AG04450 (cell line): Measurements from ENCODE around the gene PKP1. TPM values are rescaled to one million over a fixed set of nuclear protein-coding genes. Genes with fewer than 3 reads are reported as not detected.

Source experiments
- CTCF ChIA-PET: fragments of 300-600, 350-600 bp; formaldehyde crosslinking; extraction: SDS; loops from one replicate; lab custom pipeline; 2022; ENCODE audit warnings: antibody characterized with exemption, inconsistent platforms; lab: Charles Lee
- POLR2A ChIA-PET: fragments of 350-600 bp; formaldehyde crosslinking; extraction: SDS; loops from one replicate; lab custom pipeline; 2021; ENCODE audit warnings: antibody characterized with exemption, inconsistent platforms; lab: Yijun Ruan, JAX
- DNase-seq: peaks from one replicate; pipeline ENCODE4 v3.0.0-alpha.2; 2011; ENCODE audit warnings: low read depth, low spot score
- H3K27ac ChIP-seq: one replicate; pipeline ENCODE4 v1.5.1; 2012; ENCODE audit warnings: low read depth, low read length, control low read depth
- H3K27me3 ChIP-seq: one replicate; pipeline ENCODE4 v1.6.0; 2012; ENCODE audit warnings: low read length; ENCODE audit not compliant: control insufficient read depth, insufficient read depth
- H3K4me3 ChIP-seq: 2 replicates; pipeline ENCODE4 v1.5.1; 2011; ENCODE audit warnings: mild to moderate bottlenecking, low read depth, low read length, control low read depth
- H3K9me3 ChIP-seq: 2 replicates; pipeline ENCODE4 v1.5.1; 2012; ENCODE audit warnings: low read length; ENCODE audit not compliant: control insufficient read depth, insufficient read depth
- polyA plus RNA-seq: library from polyadenylated mRNA; depleted of rRNA; stranded (reverse); fragments of >200 nt; gene quantifications from 2 replicates; pipeline ENCODE4 v1.2.3, GENCODE V29; 2011
- TF ChIP-seq, protein P1 (sequence below): IDR thresholded peaks from 2 replicates; pipeline ENCODE4 v1.5.1; 2011; ENCODE audit warnings: low read depth, low read length, control low read depth, inconsistent platforms

The PKP1 gene
- polyA plus RNA-seq, 1 experiment: 0.04 TPM

DNA sequence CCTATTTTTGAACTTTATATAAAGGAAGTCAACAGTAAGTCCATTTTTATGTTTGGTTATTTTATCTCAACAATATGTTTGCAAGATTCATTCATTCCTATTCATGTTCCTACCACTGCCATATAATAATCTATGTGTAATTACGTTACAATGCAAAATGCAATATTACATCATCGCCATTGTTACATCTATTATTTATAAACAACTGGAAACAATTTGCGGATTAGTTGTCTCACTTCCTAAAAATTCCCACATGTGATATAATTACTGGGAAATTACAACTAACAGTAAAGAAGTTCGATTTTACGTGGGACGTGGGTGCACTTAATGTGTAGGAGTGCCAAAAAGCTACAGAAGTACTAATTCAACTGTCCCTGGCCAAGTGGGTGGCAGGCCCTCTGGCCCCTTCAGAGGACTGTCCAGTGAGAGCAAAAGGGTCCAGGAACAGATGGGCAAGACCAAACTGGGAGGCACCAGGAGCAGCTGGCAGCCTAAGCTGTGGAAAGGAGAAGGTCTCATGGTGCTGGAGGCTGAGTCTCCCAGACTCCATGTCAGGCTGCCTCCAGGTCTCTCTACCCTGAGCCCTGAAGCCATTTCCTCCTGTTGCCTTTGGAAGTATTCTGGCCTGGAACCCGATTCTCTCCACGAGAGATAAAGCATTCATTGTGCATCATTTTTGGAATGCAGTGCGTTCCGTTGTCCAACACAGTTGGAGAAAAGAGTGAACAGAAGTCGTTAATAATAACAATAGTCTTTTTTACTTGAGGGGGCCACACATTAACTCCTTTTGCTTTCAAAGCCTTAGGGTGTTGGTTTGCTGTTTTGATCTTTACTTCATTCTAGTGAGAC lies 51.2 kb downstream of the PKP1 start:
- no peaks in the 10 kb centered on the region for H3K9me3 ChIP-seq
- no peak overlapping the region for H3K27ac ChIP-seq
- ChIA-PET POLR2A (no interaction called here), CTCF (no interaction called here)
- DNase-seq: no peak
- no peak overlapping the region for H3K4me3 ChIP-seq
- TF ChIP-seq, protein P1, sequence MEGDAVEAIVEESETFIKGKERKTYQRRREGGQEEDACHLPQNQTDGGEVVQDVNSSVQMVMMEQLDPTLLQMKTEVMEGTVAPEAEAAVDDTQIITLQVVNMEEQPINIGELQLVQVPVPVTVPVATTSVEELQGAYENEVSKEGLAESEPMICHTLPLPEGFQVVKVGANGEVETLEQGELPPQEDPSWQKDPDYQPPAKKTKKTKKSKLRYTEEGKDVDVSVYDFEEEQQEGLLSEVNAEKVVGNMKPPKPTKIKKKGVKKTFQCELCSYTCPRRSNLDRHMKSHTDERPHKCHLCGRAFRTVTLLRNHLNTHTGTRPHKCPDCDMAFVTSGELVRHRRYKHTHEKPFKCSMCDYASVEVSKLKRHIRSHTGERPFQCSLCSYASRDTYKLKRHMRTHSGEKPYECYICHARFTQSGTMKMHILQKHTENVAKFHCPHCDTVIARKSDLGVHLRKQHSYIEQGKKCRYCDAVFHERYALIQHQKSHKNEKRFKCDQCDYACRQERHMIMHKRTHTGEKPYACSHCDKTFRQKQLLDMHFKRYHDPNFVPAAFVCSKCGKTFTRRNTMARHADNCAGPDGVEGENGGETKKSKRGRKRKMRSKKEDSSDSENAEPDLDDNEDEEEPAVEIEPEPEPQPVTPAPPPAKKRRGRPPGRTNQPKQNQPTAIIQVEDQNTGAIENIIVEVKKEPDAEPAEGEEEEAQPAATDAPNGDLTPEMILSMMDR: no peak
- H3K27me3 ChIP-seq: peaks cover 23% of the 10 kb centered on the region

DNA sequence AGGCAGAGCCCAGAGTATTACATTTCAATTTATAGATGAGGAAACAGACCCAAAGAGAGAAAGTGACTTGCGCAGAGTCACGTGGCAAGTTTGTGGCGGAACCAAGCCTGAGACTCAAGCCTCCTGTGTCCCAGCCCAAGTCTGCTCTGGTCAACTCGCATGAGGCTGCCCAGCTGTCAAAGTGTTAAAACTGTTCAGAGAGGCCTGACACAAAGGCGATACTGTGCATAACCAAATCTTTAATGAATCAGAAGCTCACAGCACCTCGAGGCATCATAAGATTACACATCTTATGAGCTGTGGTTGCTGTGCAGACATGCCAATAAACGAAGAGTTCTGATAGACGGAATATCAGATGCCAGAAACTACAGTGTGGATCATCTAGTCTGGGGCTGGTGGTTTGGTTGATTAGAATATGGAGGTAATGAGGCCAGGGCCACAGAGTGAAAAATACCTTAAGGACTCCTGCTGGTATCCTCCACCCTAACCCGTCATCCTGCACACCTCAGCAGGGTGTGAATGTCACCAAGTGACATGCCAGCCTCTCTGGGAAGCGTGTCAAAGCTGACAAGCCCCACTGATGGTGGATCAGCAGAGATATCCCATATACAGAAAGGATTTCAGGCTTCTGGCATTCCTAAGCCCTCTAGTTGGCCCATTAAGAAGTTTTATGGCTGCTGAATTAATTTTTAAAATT lies 52.0 kb downstream of the PKP1 start:
- H3K9me3 ChIP-seq: no peaks in the 10 kb centered on the region
- TF ChIP-seq, protein P1: no peak
- POLR2A ChIA-PET: no interaction called here
- no peak for DNase-seq
- CTCF ChIA-PET: no interaction called here
- no peak overlapping the region for H3K27ac ChIP-seq
- H3K4me3 ChIP-seq: no peak overlapping the region
- H3K27me3 ChIP-seq: peaks cover 23% of the 10 kb centered on the region

DNA sequence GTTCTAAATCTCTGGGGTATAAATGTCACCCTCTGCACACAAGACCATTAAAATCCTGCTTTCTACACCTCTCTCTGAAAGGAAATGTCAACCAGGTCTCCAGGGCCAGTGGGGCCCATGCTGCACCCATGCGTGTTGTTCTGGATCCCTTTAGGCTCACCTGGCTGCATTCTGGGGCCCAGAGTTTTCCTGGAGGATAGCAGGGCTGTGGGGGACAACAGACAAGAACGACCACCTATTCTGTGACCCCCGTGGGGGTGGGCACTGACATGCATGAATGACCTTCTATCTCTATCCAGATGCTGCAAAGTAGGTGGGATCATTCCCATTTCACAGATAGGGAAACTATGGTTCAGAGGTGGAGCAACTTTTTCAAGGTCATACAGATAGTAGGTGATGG lies 52.6 kb downstream of the PKP1 start:
- TF ChIP-seq, protein P1: no peak
- ChIA-PET CTCF (no interaction called here), POLR2A (no interaction called here)
- peaks cover 21% of the 10 kb centered on the region for H3K27me3 ChIP-seq
- H3K9me3 ChIP-seq: no peaks in the 10 kb centered on the region
- DNase-seq: no peak
- no peak overlapping the region for H3K4me3 ChIP-seq
- no peak overlapping the region for H3K27ac ChIP-seq

DNA sequence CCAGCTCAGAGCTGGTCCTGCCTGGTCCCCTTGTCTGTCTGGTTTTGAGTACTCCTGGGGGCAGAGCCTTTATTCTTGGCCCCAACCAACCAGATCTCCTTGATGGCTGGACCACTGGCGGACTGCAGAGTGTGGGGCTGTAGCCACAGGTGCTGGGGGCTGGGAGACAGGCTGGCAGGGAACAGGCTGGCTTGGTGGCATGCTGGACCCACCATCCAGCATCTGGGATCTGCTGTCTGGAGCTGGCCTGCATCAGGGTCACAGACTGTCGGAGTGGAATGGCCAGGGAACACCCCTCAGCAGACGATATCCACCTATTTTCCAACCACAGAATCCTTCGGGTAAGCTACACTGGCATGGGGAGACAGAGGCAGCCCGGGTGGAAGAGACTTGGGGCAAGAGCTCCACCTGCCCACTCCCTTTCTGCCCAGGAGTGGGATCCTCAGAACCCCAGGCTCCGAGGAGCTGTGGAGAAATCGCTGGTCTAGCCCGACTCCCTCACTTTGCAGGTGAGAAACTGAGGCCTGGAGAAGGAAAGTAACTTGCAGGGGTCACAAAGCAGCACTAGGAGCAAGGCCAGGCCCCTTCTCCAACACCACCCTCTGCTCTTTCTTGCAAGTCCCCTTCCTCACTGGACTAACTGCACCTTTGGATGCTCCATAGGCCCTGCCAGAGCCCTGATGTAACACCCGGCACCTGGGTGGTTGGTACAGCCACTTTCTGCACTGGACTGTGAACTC lies 53.6 kb downstream of the PKP1 start:
- Histone ChIP-seq H3K27ac (no peak overlapping the region), H3K9me3 (peaks cover under 1% of the 10 kb centered on the region; the same call in 1 of the 2 replicates), H3K27me3 (peaks cover 18% of the 10 kb centered on the region), H3K4me3 (no peak overlapping the region)
- POLR2A ChIA-PET: no interaction called here
- CTCF ChIA-PET: interaction anchor here (0.6 kb wide), 1 partner anchor 81 kb away, joined by 5 read pairs; no protein-coding TSS in a partner anchor
- no peak for DNase-seq
- TF ChIP-seq, protein P1: no peak
